GM18519 (cell line): ENCODE results near the gene KRT6C.

Experiments
- ATAC-seq: cut with Tn5 transposase; IDR thresholded peaks from one replicate; pipeline ENCODE4 v1.9.1; 2021; ENCODE audit warnings: mild to moderate bottlenecking, moderate library complexity; ENCODE audit not compliant: unreplicated experiment, low FRiP score

KRT6C gene

DNA sequence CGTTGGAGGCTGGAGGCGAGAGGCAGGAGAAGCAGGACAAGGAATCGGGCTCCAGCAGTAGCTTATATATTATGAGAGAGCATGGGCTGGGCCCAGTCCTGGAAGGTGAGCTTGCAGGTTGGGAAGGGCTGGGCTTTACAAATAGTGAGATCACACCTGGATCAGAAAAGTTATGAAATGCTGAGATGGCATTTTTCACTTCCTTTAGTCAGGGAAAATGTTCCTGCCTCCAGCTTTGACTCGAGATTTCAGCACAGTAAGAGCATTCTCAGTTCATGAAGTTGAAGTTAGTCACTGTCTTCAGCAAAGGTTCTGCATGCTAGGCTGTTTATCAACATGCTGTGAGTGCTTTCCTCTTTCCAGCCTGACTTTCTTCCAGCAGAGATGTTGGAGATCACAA lies at the start of gene KRT6C:
KRT6C (minus strand) TSS at position 38 of the 400 bp plus-strand sequence. CDS start 68 bp downstream, outside the sequence.
- no peak for ATAC-seq

DNA sequence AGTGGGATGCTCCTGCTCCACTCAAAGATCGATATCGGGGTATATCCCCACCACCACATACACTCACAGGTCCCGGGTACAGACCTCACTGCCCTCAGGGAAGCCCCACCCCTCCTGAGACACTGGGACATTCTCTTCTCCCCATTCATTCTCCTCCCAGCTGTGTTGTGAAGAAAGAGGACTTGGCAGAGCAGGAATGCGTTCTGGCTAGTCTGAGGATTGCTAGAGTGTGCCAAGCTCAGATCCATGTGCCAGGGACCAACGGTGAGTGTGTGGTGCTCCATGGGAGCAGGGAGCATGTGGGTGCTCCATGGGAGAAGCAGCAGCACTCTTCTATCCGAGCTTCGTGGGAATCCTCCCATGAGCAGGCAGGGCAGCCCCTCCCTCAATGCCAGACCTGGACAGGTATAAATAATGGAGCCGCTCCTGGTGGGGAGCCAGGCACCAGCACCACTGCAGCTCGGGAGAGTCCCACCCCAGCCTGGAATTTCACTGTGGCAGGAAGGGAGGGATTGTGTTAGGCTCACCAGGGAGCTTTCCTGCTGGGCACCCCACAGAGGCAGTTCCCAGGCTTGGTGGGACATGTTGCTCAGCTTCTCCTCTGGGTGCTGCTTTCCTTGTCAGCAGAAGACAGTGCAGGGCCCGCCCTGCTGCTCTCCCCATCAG lies 48.9 kb upstream of the KRT6C start:
- no peak for ATAC-seq

DNA sequence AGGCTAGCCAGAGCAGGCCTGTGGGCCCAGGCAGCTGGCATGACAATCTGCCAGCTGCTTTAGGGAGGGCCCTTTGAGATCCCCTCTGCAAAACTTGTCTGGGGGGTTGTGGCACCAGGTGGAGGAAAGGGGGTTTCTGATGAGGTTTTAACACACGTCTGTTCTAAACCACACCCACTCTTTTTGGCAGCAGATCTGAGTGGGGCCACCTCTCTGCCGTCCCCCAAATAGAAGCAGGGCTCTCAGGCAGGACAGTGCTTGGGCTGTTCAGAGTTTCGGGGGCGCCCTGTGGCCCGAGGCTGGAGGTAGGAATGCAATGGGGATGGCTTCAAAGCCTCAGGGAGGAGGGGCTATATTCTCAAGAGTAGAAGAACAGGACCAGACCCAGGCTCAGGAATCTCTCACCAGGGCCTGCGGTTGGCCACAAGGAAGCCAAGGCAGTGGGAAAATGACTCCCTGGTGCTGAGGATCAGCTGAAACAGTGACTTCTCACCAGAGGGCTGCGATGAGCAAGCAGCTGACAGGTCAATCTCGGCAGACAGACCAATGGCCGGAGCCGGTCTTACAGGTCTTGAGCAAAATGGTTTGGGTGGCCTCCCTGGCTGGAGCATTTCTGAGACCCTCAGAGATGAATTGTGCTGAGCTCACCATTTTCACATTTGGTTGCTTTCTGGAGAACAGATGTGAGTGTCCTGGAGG lies 48.1 kb upstream of the KRT6C start:
- ATAC-seq = no peak

DNA sequence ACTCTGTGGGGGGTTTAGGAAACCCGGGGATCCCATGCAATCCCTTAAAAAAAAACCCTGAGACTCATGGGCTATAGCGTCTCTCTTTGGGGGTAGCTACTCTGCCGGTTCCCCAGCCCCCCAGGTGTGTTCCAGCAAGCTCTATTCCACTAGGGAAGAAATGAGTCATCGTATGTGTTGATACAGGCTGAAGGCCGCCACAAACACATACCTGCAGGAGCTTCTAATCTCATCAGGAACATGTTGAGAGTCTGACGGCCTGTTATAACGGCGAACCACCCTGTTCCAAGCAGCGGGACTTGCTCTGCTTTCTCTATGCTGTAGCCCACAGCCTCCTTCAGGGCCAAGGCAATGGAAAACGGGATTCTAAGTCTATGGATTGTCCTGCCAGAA lies 47.6 kb upstream of the KRT6C start:
- ATAC-seq = no peak

DNA sequence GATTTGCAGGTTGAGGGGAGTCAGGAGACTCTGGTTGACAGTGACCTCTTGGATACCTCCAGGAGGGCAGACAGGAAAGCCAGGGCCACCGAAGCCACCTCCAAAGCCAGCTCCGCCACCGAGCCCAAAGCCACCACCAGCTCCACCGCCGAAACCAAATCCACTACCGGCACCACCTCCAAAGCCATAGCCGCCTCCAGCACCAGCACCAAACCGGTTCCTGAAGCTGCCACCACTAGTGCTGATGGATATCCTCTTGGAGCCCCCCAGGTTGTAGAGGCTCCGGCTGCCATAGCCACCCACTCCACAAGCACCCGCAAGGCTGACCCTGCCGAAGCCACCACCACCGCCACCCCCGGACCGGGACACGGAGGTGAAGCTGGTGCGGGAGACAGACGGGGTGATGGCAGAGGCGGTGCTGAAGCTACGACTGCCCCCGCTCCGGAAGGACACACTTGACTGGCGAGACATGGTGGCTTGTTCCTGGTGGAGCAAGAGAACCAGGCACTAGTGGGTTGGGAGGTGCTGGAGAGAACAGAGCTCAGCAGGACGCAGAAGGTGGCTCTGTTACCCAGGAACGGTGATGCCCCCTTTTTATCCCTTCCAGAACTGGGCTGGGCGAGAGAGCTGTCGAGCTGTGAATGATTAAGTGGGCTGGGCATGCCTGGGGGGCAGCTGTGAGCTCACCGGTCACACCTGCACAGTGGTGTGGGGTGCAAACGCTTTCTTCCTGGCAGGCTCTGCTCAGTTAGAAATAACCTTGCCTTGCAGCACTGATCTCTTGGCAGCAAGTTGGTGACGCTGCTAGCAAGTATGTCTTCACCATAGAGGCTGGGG lies 46.4 kb upstream of the KRT6C start, which contains the start of gene KRT5:
KRT5 (minus strand) TSS at position 569 of the 837 bp plus-strand sequence; CDS start at position 471, 98 bp downstream.
- ATAC-seq = no peak

DNA sequence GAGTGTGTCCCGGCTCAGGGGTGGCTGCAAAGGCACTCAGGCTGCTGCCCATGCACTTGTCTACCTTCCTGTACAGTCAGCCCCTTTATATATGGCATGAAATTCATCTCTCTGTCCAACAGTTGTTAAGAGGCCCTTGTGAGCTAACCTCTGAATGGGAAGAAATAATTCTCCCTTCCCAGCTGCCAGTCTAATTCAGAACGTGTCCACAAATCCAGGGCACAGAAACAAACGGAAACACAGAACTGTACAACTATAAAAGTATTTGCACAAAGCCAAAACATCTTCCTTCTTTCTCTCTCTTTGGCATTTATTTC lies 45.7 kb upstream of the KRT6C start:
- no peak for ATAC-seq

DNA sequence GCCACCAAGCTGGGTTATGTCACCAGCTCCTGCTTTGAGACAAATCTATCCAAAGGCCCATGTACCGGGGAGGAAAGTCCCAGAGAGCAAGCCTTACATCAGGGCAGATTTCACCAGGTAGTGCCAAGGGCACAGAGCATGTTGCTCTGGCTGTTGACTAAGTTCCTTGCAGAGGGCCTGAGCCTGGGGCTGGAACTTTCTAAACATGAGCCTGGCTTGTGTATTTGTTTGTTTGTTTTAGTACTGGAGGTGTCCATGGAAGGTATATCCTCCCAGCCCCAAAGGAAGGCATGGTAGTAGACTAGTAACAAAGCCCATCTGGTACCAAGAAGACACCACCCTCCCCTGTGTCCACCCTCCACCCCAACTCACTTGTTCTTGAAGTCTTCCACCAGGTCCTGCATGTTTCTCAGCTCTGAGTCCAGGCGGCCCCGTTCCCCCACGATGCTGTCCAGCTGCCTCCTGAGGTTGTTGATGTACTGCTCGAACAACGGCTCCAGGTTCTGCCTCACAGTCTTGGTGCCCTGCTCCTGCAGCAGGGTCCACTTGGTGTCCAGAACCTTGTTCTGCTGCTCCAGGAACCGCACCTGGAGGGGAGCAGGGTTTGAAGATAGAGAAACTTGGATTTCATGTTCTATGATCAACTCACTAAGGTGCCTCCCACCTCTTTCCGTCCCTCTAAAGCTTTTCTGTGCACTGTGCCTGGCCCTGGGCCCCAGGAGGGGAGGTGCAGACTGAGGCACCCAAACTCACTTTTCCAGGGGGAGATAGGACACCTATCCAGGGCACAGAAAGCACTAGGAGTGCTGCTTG lies 45.2 kb upstream of the KRT6C start:
- ATAC-seq = no peak

DNA sequence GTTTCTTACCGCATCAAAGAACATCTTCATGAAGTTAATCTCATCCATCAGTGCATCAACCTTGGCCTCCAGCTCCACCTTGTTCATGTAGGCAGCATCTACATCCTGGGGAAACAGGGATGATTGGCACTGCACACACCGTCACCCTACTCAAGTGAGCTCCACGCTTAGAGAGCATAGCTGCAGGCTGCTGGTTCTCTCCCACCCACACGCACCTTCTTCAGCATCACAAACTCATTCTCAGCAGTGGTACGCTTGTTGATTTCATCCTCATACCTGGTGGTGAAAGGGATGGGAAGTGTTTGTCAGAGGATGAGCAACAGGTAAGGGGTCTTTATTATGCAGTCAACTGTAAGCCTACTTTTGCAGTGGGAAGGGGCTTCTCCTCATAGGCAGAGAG lies 44.3 kb upstream of the KRT6C start:
- no peak for ATAC-seq

DNA sequence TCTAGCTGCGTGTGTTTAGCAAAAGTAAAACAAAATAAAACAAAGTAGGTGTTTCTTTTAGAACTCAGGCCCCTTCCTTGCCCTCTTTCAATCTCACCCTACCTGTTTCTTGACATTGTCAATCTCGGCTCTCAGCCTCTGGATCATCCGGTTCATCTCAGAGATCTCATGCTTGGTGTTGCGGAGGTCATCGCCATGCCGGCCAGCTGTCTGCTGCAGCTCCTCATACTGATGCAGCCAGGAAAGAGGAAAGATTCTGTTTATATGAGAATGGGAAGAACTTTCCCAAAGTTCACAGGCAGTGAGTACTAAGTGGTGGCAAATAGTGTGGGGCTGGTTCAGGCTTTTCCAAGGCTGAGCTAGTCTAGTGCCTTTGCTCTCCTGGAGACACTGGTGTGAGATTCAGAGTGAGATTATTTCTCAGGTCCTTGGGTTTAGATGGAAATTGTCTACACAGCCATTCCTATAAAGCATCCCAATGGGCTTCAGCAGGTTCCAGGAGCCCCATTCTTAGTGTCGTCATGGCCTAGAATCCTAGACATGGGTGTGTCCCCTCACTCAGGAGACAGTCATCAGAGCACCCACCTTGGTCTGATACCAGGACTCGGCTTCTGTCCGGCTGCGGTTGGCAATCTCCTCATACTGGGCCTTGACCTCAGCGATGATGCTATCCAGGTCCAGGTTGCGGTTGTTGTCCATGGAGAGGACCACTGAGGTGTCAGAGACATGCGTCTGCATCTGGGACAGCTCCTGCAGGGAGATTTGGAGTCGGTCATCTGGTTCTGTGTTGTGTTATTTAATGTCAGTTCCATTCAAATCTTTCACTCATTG lies 43.6 kb upstream of the KRT6C start:
- no peak for ATAC-seq

DNA sequence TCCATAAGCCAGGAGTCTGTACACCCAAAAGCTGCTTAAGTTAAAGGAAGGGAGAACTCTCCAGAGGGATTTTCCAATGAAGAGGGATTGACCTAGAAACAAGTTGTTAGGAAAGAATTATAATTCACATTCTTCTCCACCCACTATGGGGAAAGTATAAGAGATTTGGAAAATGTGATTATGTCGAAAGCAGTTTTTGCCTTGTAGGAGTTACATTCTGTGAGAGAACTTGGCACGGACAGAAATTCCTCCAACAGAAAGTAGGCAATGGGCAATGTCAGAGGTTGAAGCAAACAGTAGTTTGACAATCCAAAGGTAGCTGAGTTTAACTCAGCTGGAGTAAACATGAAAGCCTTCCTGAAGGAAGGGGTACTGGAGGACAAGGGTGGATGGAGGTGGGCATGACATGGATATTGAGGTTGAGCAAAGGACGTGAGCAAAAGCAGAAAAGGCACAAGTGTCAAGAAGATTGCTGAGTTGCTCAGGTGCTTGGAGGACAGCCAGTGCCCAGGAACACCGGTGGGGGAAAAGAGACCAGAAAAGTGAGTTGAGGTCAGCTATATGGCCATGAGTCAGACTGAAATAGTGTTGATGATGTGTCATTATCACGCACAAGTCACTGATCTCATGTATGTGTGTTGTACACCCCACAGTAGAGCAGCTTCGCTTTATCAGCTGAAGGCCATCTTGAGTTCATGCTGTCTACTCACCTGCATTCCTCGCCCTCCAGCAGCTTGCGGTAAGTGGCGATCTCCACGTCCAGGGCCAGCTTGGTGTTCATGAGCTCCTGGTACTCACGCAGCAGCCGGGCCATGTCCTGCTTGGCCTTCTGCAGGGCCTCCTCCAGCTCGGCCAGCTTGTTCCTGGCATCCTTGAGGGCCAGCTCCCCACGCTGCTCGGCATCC lies 42.6 kb upstream of the KRT6C start:
- no peak for ATAC-seq

DNA sequence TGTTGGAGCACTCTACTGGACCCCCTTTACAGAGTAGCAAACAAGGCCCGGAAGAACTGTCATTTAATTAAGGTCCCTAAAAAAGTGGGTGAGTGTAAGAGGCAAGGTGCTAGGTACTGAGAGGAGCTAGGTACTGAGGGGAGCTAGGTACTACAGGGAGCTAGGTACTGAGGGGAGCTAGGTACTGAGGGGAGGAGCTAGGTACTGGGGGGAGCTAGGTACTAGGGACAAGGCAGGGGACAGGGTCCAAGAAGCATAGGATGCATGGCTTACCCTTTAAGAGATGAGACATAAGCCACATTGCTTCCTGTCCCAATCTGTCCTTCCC lies 41.7 kb upstream of the KRT6C start:
- ATAC-seq = no peak

DNA sequence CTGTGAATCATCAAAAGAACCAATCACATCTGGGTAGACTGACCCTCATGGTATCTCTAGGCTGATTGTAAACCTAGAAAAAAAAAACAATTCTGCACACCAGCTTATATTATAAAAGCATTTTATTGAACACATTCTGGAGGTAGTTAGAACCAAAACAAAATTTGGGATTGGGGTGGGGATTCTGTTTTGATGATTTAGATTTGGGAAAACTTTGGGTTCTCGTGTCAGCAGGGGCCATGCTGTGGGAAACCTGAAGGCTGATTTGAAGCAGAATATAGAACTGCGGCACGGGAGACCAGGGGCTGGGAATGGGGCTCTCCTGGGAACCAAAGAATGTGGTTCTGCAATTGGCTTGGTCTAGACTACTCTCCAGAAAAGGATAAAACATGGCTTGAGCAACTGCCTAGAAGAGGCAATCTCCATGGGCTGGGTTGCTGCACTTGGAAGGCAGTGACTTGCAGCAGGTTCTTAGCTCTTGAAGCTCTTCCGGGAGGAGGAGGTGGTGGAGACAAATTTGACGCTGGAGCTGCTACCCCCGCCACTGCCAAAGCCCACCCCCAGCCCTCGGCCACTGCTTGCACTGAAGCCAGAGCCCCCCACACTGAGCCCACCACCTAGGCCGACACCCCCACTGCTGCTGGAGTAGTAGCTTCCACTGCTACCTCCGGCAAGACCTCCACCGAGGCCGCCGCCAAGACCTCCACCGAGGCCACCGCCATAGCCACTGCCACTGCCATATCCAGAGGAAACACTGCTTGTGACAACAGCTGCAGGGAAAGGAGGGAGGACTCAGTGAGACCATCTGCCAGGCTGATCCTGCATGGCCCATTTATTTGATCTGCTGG lies 41.1 kb upstream of the KRT6C start:
- ATAC-seq = no peak

DNA sequence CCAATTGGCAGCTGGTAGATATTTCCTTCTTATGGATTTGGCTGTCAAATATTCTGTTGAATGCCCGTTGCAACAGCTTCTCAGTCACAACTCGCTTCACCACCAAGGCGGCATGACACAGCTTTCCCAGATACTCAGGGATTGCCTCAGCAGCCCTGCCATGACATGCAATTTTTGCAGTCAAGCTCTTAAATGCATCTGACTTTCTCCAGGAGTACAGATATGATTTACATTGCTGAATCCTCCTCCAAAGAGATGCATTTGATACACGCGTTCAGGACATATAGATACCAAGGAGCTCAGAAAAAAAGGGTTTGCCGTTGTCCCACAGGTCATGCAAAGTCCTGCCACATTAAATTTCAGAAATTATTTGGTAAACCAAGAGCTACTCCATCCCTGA lies 40.1 kb upstream of the KRT6C start:
- no peak for ATAC-seq

DNA sequence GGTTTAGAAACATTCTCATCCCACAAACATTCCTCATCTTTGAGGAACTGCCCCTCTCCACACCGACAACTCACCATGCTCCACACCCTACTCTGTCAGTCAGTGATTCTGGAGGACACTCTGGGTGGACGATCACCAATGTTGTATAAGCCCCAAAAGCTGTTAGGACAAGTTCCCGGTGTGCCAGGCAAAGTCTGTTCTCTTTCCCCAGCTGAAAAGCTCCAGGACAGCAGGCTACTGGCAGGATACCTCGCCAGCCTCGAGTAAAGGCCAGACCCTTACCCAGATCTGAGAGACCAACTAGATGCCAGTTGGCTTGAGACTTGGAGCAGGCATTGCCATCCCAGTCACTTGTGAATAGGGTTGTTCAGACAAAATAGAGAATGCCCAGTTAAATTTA lies 34.6 kb upstream of the KRT6C start:
- no peak for ATAC-seq

DNA sequence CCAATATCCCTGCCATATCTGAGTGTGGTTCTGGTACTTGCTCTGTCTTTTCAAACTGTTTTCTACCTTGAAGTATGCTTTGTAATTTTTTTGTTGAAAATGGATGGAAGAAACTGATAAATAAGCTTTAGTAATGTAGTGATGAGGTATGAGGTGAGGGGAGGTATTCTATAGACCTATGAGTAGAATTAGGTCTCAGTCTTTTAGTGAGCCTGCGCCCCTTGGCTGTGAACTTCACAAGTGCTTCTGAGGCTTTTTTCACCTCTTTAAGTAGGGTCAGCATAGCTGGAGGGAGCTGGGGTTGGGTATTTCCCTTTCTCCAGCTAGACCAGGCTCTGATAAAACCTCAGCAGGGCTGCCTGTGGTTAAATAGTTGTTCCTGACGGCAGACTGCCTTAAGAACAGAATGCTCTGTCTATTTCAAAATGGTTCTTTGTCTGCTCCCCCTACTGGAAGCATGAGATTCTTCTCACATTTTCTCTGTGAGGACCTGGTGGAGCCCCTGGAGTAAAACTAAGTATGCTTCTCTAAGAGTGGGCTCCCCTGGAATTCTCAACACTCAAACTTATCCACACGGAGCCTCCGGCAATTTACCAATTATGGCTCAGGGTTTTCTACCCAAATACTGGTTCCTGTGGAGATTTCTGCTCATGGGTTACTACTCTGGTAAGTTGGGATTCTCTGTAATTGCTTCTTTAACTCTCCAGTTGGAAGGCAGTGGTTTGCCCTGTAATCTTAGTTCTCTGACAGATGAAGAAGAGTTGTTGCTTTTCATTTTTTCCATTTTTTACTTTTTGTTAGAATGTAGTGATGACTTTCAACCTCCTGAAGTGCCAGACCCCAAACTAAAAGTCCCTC lies 33.5 kb upstream of the KRT6C start:
- ATAC-seq = no peak

DNA sequence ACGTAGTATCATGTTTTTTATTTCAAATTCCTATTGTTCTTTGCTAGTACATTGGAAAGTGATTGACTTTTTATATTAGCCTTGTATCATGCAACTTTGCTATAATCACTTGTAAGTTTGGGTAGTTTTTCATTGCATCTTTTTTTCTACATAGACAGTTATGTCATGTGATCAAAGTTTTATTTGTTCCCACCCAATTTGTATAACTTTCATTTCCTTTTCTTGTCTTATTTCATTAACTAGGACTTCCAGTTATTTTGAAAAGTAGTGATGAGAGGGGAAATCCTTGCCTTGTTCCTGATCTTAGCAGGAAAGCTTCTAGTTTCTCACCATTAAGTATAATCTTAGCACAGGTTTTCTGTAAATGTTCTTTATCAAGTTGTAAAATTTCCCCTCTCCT lies 29.3 kb upstream of the KRT6C start:
- ATAC-seq = no peak

DNA sequence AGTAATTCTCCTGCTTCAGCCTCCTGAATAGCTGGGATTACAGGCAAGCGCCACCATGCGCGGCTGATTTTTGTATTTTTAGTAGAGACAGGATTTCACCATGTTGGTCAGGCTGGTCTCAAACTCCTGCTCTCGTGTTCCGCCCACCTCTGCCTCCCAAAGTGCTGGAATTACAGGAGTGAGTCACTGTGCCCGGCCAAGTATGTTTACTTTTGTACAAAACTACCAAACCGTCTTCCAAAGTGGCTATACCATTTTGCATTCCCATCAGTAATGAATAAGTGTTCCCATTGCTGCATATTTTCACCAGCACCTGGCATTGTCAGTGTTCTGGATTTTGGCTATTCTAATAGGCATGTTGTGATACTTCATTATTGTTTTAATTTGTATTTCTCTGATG lies 27.9 kb upstream of the KRT6C start:
- no peak for ATAC-seq
